IMR-90 (cell line): ENCODE measurements around the gene DAGLA. TPM values are rescaled to one million over a fixed set of nuclear protein-coding genes. Genes with fewer than 3 reads are reported as not detected.

Experiments used
- ATAC-seq: fragments of 200-7000 bp; cut with Tn5 transposase; 2 replicates; pipeline ENCODE4 v1.9.1; 2020; ENCODE audit warnings: low read depth, mild to moderate bottlenecking, moderate library complexity
- BruUV-seq: library from RNA; stranded (reverse); fragments of 400-500 nt; replicated peaks from 2 replicates; lab custom pipeline; 2021; lab: Mats Ljungman, UMichigan
- CTCF ChIA-PET: fragments of 300-600 bp; formaldehyde crosslinking; extraction: SDS; loops from one replicate; lab custom pipeline; 2021; ENCODE audit warnings: antibody characterized with exemption; lab: Yijun Ruan, JAX
- POLR2A ChIA-PET: fragments of 300-600 bp; sonication (Branson Sonifier 250); formaldehyde crosslinking; loops from one replicate; lab custom pipeline; 2022; ENCODE audit warnings: antibody characterized with exemption; ENCODE audit not compliant: unreplicated experiment; lab: Charles Lee
- DNase-seq: peaks from one replicate; pipeline ENCODE4 v3.0.0; 2013
- H2AFZ ChIP-seq: replicated peaks from 2 replicates; pipeline ENCODE3; 2013; ENCODE audit warnings: low read length, mild to moderate bottlenecking; ENCODE audit not compliant: poor library complexity
- H2AK5ac ChIP-seq: 2 replicates; pipeline ENCODE4 v1.6.1; 2013; ENCODE audit warnings: low read depth, low read length, inconsistent platforms
- H2AK9ac ChIP-seq: replicated peaks from 2 replicates; pipeline ENCODE3; 2013; ENCODE audit warnings: mild to moderate bottlenecking, low read depth, low read length, moderate library complexity; ENCODE audit not compliant: poor library complexity
- H2BK120ac ChIP-seq: 2 replicates; pipeline ENCODE4 v1.6.1; 2013; ENCODE audit warnings: low read depth, low read length, inconsistent platforms
- H2BK15ac ChIP-seq: 3 replicates; pipeline ENCODE4 v1.6.1; 2013; ENCODE audit warnings: low read depth, low read length, inconsistent platforms
- H2BK20ac ChIP-seq: 2 replicates; pipeline ENCODE4 v1.6.1; 2013; ENCODE audit warnings: low read depth, mild to moderate bottlenecking, inconsistent platforms, low read length, moderate library complexity
- H2BK5ac ChIP-seq: 2 replicates; pipeline ENCODE4 v1.6.1; 2013; ENCODE audit warnings: mild to moderate bottlenecking, low read depth, low read length, inconsistent platforms; ENCODE audit not compliant: poor library complexity, severe bottlenecking
- H3K14ac ChIP-seq: replicated peaks from 2 replicates; pipeline ENCODE4 v1.6.1; 2013; ENCODE audit warnings: low read depth, low read length, inconsistent platforms
- H3K18ac ChIP-seq: 2 replicates; pipeline ENCODE4 v1.6.1; 2013; ENCODE audit warnings: low read depth, low read length, control low read depth
- H3K23ac ChIP-seq: 2 replicates; pipeline ENCODE4 v1.6.1; 2013; ENCODE audit warnings: low read depth, low read length, inconsistent platforms
- H3K27ac ChIP-seq: 2 replicates; pipeline ENCODE4 v1.5.1; 2013; ENCODE audit warnings: mild to moderate bottlenecking, control low read depth, low read length; ENCODE audit not compliant: insufficient read depth
- H3K27me3 ChIP-seq: 2 replicates; pipeline ENCODE4 v1.6.1; 2013; ENCODE audit warnings: low read length; ENCODE audit not compliant: control insufficient read depth, insufficient read depth
- H3K36me3 ChIP-seq: 2 replicates; pipeline ENCODE4 v1.6.1; 2013; ENCODE audit warnings: low read length, mixed read lengths; ENCODE audit not compliant: control insufficient read depth, insufficient read depth
- H3K4ac ChIP-seq: 2 replicates; pipeline ENCODE4 v1.6.1; 2013; ENCODE audit warnings: low read depth, low read length, inconsistent platforms
- H3K4me1 ChIP-seq: 2 replicates; pipeline ENCODE4 v1.6.1; 2013; ENCODE audit warnings: low read length, mixed read lengths; ENCODE audit not compliant: control insufficient read depth, insufficient read depth
- H3K4me2 ChIP-seq: 2 replicates; pipeline ENCODE4 v1.6.1; 2013; ENCODE audit warnings: low read depth, mild to moderate bottlenecking, control low read depth, low read length, moderate library complexity
- H3K4me3 ChIP-seq: 2 replicates; pipeline ENCODE4 v1.5.1; 2013; ENCODE audit warnings: low read depth, mild to moderate bottlenecking, control low read depth, low read length, moderate library complexity; ENCODE audit not compliant: insufficient read depth
- H3K56ac ChIP-seq: 2 replicates; pipeline ENCODE4 v1.6.1; 2013; ENCODE audit warnings: low read length, inconsistent platforms; ENCODE audit not compliant: insufficient read depth; ENCODE audit errors: extremely low read depth
- H3K79me1 ChIP-seq, 2 experiments: 2 replicates each; pipeline ENCODE4 v1.6.1; 2013; ENCODE audit warnings: low read length in 2 of 2, inconsistent platforms in 1 of 2, low read depth in 1 of 2
- H3K9ac ChIP-seq: 2 replicates; pipeline ENCODE4 v1.6.1; 2013; ENCODE audit warnings: low read depth, low read length, control low read depth
- H3K9me1 ChIP-seq: 2 replicates; pipeline ENCODE4 v1.6.1; 2013; ENCODE audit warnings: low read length, inconsistent platforms; ENCODE audit not compliant: insufficient read depth
- H3K9me3 ChIP-seq: 2 replicates; pipeline ENCODE4 v1.6.1; 2013; ENCODE audit warnings: low read length; ENCODE audit not compliant: control insufficient read depth, insufficient read depth
- H4K20me1 ChIP-seq: 2 replicates; pipeline ENCODE4 v1.6.1; 2013; ENCODE audit warnings: low read length, inconsistent platforms; ENCODE audit not compliant: insufficient read depth
- H4K5ac ChIP-seq: 2 replicates; pipeline ENCODE4 v1.6.1; 2013; ENCODE audit warnings: mild to moderate bottlenecking, low read depth, low read length, control low read depth
- H4K8ac ChIP-seq, 2 experiments: 2 replicates each; pipeline ENCODE4 v1.6.1; 2013; ENCODE audit warnings: low read depth in 2 of 2, low read length in 2 of 2, control low read depth in 1 of 2, inconsistent platforms in 1 of 2
- H4K91ac ChIP-seq: 2 replicates; pipeline ENCODE4 v1.6.1; 2013; ENCODE audit warnings: low read depth, low read length, inconsistent platforms; ENCODE audit not compliant: insufficient read depth
- CEBPB ChIP-seq: IDR thresholded peaks from 2 replicates; pipeline ENCODE4 v1.6.1; 2012; ENCODE audit warnings: low read depth, low read length, improper control_type of control experiment
- CTCF ChIP-seq: conservative IDR thresholded peaks from 2 replicates; pipeline ENCODE4 v1.5.1; 2012; ENCODE audit warnings: mild to moderate bottlenecking, low read depth, low read length, improper control_type of control experiment
- ELK1 ChIP-seq: fragments of 150-350 bp; IDR thresholded peaks from 2 replicates; pipeline ENCODE4 v1.6.1; 2016; ENCODE audit warnings: low read depth, mild to moderate bottlenecking, low read length, moderate library complexity, borderline replicate concordance
- POLR2A ChIP-seq: IDR thresholded peaks from 2 replicates; pipeline ENCODE4 v1.6.1; 2012; ENCODE audit warnings: mild to moderate bottlenecking, low read depth, low read length
- SMC3 ChIP-seq: fragments of 150-350 bp; IDR thresholded peaks from 2 replicates; pipeline ENCODE4 v1.6.1; 2016; ENCODE audit warnings: low read depth, mild to moderate bottlenecking, antibody characterized with exemption, low read length, moderate library complexity
- USF2 ChIP-seq: fragments of 150-350 bp; IDR thresholded peaks from 2 replicates; pipeline ENCODE4 v1.6.1; 2017; ENCODE audit warnings: mild to moderate bottlenecking, antibody characterized with exemption, low read length, low read depth
- WGBS, 2 experiments: methylation state at CpG; one replicate each; pipeline versions ENCODE4 v1.1.5 to v1.1.7; 2013; ENCODE audit warnings: missing lambda C conversion rate in 2 of 2; ENCODE audit not compliant: insufficient read length in 1 of 2; ENCODE audit errors: extremely low coverage in 2 of 2; 5-methylcytosine and 5-hydroxymethylcytosine counted together
- dilution Hi-C: fragments of 300-500 bp; cut with HindIII; formaldehyde crosslinking; loops from one replicate; pipeline ENCODE4 v1.14.3; 2018; ENCODE audit warnings: low sequenced_read_pairs; ENCODE audit not compliant: unreplicated experiment
- in situ Hi-C: fragments of 300-500 bp; cut with MboI; formaldehyde crosslinking; loops from 3 replicates; pipeline ENCODE4 v1.14.3; 2019; ENCODE audit warnings: low sequenced_read_pairs, inconsistent platforms, mixed read lengths
- intact Hi-C: fragments of 100-400 bp; cut with micrococcal nuclease; formaldehyde crosslinking; loops from 2 replicates; pipeline ENCODE4 v1.10.0; 2022
- polyA plus RNA-seq, 3 experiments: library from polyadenylated mRNA; depleted of rRNA; stranded (reverse); fragments of >200 nt; gene quantifications; 2 replicates each; pipeline ENCODE4 v1.2.3, GENCODE V29; 2012; ENCODE audit warnings: low replicate concordance in 1 of 3
- total RNA-seq: library from RNA; depleted of rRNA; stranded (reverse); fragments of >200 nt; gene quantifications from 2 replicates; pipeline ENCODE4 v1.2.3, GENCODE V29; 2012

Gene DAGLA
- total and polyA plus RNA-seq, 2 of the 4 experiments (the other 2 are of a cell fraction): 0.90 to 3.8 TPM

DNA sequence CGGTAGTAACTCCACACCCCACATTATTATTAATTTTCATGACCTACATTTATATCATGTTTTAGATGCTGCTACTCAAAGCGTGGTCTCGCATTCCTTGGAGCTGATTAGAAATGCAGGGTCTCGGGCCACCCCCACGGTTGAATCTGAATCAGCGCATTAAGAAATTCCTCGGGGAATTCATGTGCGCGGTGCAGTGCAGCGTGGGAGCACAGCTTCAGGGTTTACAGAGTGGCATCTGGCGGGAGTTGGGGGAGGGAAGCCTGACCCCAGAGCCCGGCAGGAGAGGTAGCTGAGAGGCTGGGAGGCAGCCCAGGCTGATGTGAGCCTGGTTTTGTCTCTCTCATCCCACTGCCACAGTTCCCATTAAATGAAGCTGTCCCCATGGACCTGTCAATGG, 48.1 kb upstream of the DAGLA start:
- Histone ChIP-seq H2AFZ (no peak overlapping the region), H3K18ac (no peak overlapping the region), H4K91ac (no peak overlapping the region), H3K14ac (no peak overlapping the region), H3K36me3 (no peaks in the 10 kb centered on the region), H3K56ac (no peak overlapping the region), H3K4me3 (no peak overlapping the region), H3K4ac (no peak overlapping the region), H2BK5ac (no peak overlapping the region), H3K27ac (no peak overlapping the region), H3K4me1 (no peaks in the 10 kb centered on the region), H3K4me2 (no peak overlapping the region), H2AK9ac (no peak overlapping the region), H4K5ac (no peak overlapping the region), H3K27me3 (peaks cover 21% of the 10 kb centered on the region), H3K9me3 (no peaks in the 10 kb centered on the region), H3K9me1 (no peaks in the 10 kb centered on the region), H4K8ac (no peak overlapping the region), H2BK15ac (no peak overlapping the region), H2BK120ac (no peak overlapping the region), H3K23ac (no peak overlapping the region), H3K9ac (no peak overlapping the region), H2AK5ac (no peak overlapping the region), H2BK20ac (no peak overlapping the region), H4K20me1 (no peaks in the 10 kb centered on the region), H3K79me1 (no peaks in the 10 kb centered on the region)
- WGBS, 2 experiments: 58% methylated on average over 10 of the region's 12 CpGs; no CpG with 5 or more reads in 1 of the 2 experiments
- intact Hi-C loops (loop anchor here (10.0 kb wide), 1 partner anchor 297 kb away; the partner anchor contains the start of genes DDB1 and TKFC), dilution Hi-C loops (no loop called here), in situ Hi-C loops (no loop called here)
- ChIA-PET POLR2A (no interaction called here), CTCF (no interaction called here)
- TF ChIP-seq SMC3 (no peak), POLR2A (no peak), ELK1 (no peak), CTCF (no peak), CEBPB (no peak), USF2 (no peak)
- ATAC-seq (no peak), DNase-seq (no peak)
- BruUV-seq: no TSS peak
